Neuronal stem cell (in vitro differentiated cells): ENCODE measurements around the gene SLC25A1.

Source experiments
- DNase-seq: peaks from one replicate; pipeline ENCODE4 v3.0.0-alpha.2; 2013; ENCODE audit warnings: low spot score
- H2AFZ ChIP-seq: one replicate; pipeline ENCODE4 v1.6.1; 2013; ENCODE audit warnings: mild to moderate bottlenecking, low read length, inconsistent platforms
- H2AK5ac ChIP-seq: 2 replicates; pipeline ENCODE4 v1.6.1; 2013; ENCODE audit warnings: low read depth, mild to moderate bottlenecking, inconsistent platforms, low read length, moderate library complexity, mixed read lengths
- H2BK120ac ChIP-seq: 2 replicates; pipeline ENCODE4 v1.6.1; 2013; ENCODE audit warnings: low read depth, mild to moderate bottlenecking, inconsistent platforms, low read length, moderate library complexity, mixed read lengths
- H2BK12ac ChIP-seq: one replicate; pipeline ENCODE4 v1.6.1; 2013; ENCODE audit warnings: low read length, inconsistent platforms
- H2BK15ac ChIP-seq: 2 replicates; pipeline ENCODE4 v1.6.1; 2013; ENCODE audit warnings: mild to moderate bottlenecking, low read length, inconsistent platforms, mixed read lengths
- H2BK5ac ChIP-seq: one replicate; pipeline ENCODE4 v1.6.1; 2013; ENCODE audit warnings: inconsistent platforms, mild to moderate bottlenecking, low read length, moderate library complexity
- H3K14ac ChIP-seq: one replicate; pipeline ENCODE4 v1.6.1; 2013; ENCODE audit warnings: low read length, inconsistent platforms
- H3K18ac ChIP-seq: 2 replicates; pipeline ENCODE4 v1.6.1; 2013; ENCODE audit warnings: low read length, inconsistent platforms
- H3K23ac ChIP-seq: 2 replicates; pipeline ENCODE4 v1.6.1; 2013; ENCODE audit warnings: low read depth, mild to moderate bottlenecking, mixed read lengths, low read length, inconsistent platforms; ENCODE audit not compliant: poor library complexity
- H3K27ac ChIP-seq: replicated peaks from 3 replicates; pipeline ENCODE4 v1.5.1; 2013; ENCODE audit warnings: low read length, inconsistent platforms
- H3K27me3 ChIP-seq, 3 experiments: 2 replicates each; pipeline ENCODE4 v1.6.1; 2013; ENCODE audit warnings: low read length in 3 of 3, mild to moderate bottlenecking in 2 of 3, inconsistent platforms in 1 of 3, low read depth in 1 of 3, mixed read lengths in 1 of 3, moderate library complexity in 1 of 3; ENCODE audit not compliant: control insufficient read depth in 3 of 3, insufficient read depth in 3 of 3
- H3K36me3 ChIP-seq, 2 donors: replicated peaks in 1 of 2; 2 replicates each; pipeline ENCODE4 v1.6.1; 2013; ENCODE audit warnings: low read length in 2 of 2; ENCODE audit not compliant: control insufficient read depth in 2 of 2, insufficient read depth in 2 of 2
- H3K4ac ChIP-seq: 2 replicates; pipeline ENCODE4 v1.6.1; 2013; ENCODE audit warnings: inconsistent platforms, mild to moderate bottlenecking, low read length, moderate library complexity
- H3K4me1 ChIP-seq, 2 donors: 1 replicate in 1 of 2; 2 replicates in 1 of 2; pipeline ENCODE4 v1.6.1; 2013; ENCODE audit warnings: low read length in 2 of 2, low read depth in 1 of 2; ENCODE audit not compliant: control insufficient read depth in 2 of 2, insufficient read depth in 1 of 2
- H3K4me2 ChIP-seq: one replicate; pipeline ENCODE4 v1.6.1; 2013; ENCODE audit warnings: mild to moderate bottlenecking, low read length, inconsistent platforms; ENCODE audit not compliant: insufficient read depth, poor library complexity, severe bottlenecking
- H3K4me3 ChIP-seq, 2 donors: 2 replicates each; pipeline ENCODE4 v1.5.1; 2013; ENCODE audit warnings: low read length in 2 of 2, mild to moderate bottlenecking in 2 of 2, inconsistent platforms in 1 of 2, moderate library complexity in 1 of 2
- H3K79me1 ChIP-seq: one replicate; pipeline ENCODE4 v1.6.1; 2013; ENCODE audit warnings: low read depth, mild to moderate bottlenecking, inconsistent platforms, low read length, moderate library complexity
- H3K9ac ChIP-seq: one replicate; pipeline ENCODE4 v1.6.1; 2013; ENCODE audit warnings: mild to moderate bottlenecking, low read depth, low read length, inconsistent platforms; ENCODE audit not compliant: poor library complexity
- H3K9me3 ChIP-seq, 2 donors: replicated peaks in 1 of 2; 2 replicates each; pipeline versions ENCODE3 to v1.6.1; 2013; ENCODE audit warnings: low read length in 2 of 2, mild to moderate bottlenecking in 2 of 2, inconsistent platforms in 1 of 2, low read depth in 1 of 2, mixed read lengths in 1 of 2, moderate library complexity in 1 of 2; ENCODE audit not compliant: control insufficient read depth in 2 of 2, insufficient read depth in 1 of 2
- H4K8ac ChIP-seq: one replicate; pipeline ENCODE4 v1.6.1; 2013; ENCODE audit warnings: low read depth, mild to moderate bottlenecking, inconsistent platforms, low read length, moderate library complexity
- H4K91ac ChIP-seq: one replicate; pipeline ENCODE4 v1.6.1; 2013; ENCODE audit warnings: low read length, low read depth, mild to moderate bottlenecking, inconsistent platforms; ENCODE audit not compliant: poor library complexity
- WGBS, 2 donors: extraction: QIAGEN DNeasy Blood & Tissue Kit; methylation state at CpG; one replicate each; pipeline ENCODE4 v1.1.7; 2013; ENCODE audit warnings: missing lambda C conversion rate in 2 of 2, mixed read lengths in 1 of 2; ENCODE audit not compliant: insufficient read length in 2 of 2, insufficient replicate concordance in 1 of 2; ENCODE audit errors: extremely low coverage in 2 of 2; 5-methylcytosine and 5-hydroxymethylcytosine counted together

The SLC25A1 gene

DNA sequence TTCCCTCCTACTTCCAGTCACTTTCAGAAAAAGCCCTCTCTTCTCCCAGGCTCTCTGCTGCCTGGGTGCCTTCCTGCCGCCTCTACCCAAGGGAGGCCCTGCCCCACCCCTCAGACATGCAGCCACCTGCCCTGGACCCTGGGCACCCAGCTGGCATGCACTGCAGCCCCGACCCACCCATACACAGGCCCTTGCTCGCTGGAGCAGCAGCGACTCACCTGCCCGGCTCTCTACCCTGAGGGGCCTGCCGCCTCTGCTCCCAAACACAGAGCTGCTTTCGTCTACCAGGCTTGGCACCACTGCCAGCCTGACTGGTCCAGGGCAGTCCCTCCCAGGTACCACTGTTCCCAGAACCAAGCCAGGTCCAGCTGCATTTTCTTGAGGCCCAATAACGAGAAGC is 48.7 kb downstream of the SLC25A1 start:
- Histone ChIP-seq H2AK5ac (no peak overlapping the region), H4K91ac (no peak overlapping the region), H2BK5ac (no peak overlapping the region), H2BK12ac (no peak overlapping the region), H3K23ac (peak overlapping the region; percentile 60), H3K9ac (peak overlapping the region; percentile 12), H4K8ac (no peak overlapping the region), H3K4me2 (no peak overlapping the region), H3K27ac (no peak overlapping the region), H3K27me3 (peaks cover 0 to 3% (median 0%) of the 10 kb centered on the region in 3 experiments), H3K4me1 (no peaks in the 10 kb centered on the region), H3K4me3 (no peak overlapping the region), H3K18ac (no peak overlapping the region), H2BK15ac (no peak overlapping the region), H2AFZ (no peak overlapping the region), H3K4ac (no peak overlapping the region), H3K9me3 (no peaks in the 10 kb centered on the region), H3K79me1 (peaks cover 10% of the 10 kb centered on the region), H2BK120ac (no peak overlapping the region), H3K36me3 (peaks cover 26 to 37% of the 10 kb centered on the region in 2 donors), H3K14ac (no peak overlapping the region)
- DNase-seq, result no peak
- no CpG with 5 or more reads among the region's 8 CpGs for WGBS, 2 donors

DNA sequence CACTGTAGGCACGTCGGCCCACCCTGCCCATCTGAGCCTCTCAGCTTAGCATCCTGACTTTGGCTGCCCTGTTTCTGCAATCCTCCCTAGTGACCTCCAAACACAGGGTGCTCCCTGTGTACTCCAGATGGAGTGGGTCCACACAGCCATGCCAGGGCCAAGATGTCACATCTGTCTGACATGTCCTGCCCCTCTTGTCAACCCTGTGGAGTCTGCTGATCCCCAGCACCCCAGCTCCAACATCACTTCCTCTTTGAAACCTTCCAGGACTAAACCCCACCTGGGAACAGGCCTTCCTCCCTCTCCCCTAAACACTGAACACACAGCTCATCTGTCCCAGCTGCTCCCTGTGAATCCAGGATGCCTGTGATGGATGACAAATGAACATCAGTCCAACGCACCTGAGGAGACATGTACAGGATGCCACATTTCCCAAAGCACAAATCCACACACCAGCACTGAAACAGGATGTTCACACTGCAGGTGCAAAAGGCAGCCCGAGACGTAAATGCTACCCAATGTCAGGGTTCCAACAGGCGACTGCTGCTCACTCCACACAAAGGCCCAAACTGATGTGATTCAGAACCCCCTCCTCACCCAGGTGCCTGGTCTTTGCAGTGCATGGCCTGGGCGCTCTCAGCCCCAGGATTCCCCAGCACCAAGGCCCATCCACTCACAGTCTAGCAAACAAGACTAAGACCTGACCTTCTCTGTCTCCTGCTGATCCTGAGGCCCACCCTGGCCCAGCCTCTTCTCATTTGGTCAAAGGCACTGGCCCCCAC is 49.4 kb downstream of the SLC25A1 start:
- no peak for DNase-seq
- Histone ChIP-seq H3K79me1 (peaks cover 6% of the 10 kb centered on the region), H2AK5ac (no peak overlapping the region), H3K4me1 (no peaks in the 10 kb centered on the region), H3K27me3 (peaks cover 0 to 3% (median 0%) of the 10 kb centered on the region in 3 experiments), H4K91ac (no peak overlapping the region), H2BK5ac (no peak overlapping the region), H3K18ac (no peak overlapping the region), H2BK15ac (no peak overlapping the region), H3K4ac (no peak overlapping the region), H2AFZ (no peak overlapping the region), H4K8ac (no peak overlapping the region), H3K23ac (no peak overlapping the region), H3K4me3 (peak overlapping the region in 1 of 2 donors; percentile 6), H3K9ac (no peak overlapping the region), H3K27ac (no peak overlapping the region), H2BK120ac (no peak overlapping the region), H3K4me2 (no peak overlapping the region), H3K9me3 (no peaks in the 10 kb centered on the region), H3K14ac (no peak overlapping the region), H2BK12ac (no peak overlapping the region), H3K36me3 (peaks cover 18 to 30% of the 10 kb centered on the region in 2 donors)
- WGBS, 2 donors, result no CpG with 5 or more reads among the region's 7 CpGs

DNA sequence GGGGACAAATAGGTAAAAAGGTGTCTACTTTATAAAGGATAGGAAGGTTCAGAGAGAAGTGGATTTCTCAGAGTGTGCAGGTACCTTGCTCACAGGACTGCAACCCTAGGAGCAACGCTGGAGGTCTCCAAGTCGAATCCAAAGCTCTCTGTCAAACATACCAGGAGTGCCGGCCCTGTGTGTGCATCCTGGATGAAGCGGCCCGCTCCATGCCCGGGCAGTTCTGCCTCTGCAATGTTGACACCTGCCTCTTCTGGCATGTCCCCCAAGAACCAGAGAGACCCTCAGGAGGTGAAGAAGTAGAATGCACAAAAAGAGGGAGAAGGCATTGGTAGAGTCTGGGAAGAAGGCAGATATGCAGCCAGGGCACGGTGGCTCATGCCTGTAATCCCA is 50.5 kb downstream of the SLC25A1 start:
- Histone ChIP-seq H3K14ac (no peak overlapping the region), H3K27me3 (peaks cover 0 to 3% (median 0%) of the 10 kb centered on the region in 3 experiments), H3K27ac (no peak overlapping the region), H4K8ac (no peak overlapping the region), H3K18ac (no peak overlapping the region), H3K9ac (no peak overlapping the region), H2BK15ac (no peak overlapping the region), H2BK5ac (no peak overlapping the region), H2BK12ac (no peak overlapping the region), H3K23ac (peak overlapping the region; percentile 83), H2BK120ac (no peak overlapping the region), H3K4me1 (no peaks in the 10 kb centered on the region), H3K9me3 (no peaks in the 10 kb centered on the region), H2AFZ (no peak overlapping the region), H4K91ac (no peak overlapping the region), H3K4me3 (no peak overlapping the region), H3K79me1 (peaks cover 1% of the 10 kb centered on the region), H2AK5ac (no peak overlapping the region), H3K4me2 (no peak overlapping the region), H3K36me3 (peaks cover 7 to 18% of the 10 kb centered on the region in 2 donors), H3K4ac (no peak overlapping the region)
- DNase-seq, result no peak
- no CpG with 5 or more reads among the region's 7 CpGs for WGBS, 2 donors

DNA sequence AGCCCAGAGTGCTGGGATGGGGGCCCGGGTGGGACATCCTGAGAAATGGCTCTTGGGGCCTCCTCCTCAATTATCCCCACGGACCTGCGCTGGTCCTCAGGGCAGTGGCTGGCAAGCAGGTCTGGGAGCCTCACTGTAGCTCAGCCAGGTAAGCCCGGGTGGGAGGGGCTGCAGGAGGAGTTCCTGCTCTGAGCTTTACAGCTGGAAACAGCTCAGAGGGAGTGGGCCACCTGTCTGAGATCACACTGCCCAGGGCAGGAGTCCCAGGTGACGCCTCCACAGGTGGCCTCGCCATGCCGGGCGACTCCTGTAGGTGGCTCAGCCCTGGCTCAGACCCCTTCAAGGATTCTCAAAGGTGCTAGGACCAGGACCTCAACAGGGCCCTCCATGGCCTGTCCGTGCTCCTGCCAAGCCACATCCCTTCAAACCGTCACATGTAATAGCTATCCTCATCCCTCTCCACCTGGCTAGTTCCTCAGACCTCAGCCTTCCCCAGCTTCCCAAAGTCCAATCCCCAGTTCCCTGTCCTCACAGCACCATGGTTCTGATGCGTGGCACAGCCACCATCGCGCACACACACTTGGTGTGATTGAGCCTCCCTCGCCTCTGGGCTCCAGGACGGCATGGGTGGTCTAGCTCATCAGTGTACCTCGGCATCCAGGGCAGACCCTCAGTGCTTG is 51.1 kb downstream of the SLC25A1 start:
- Histone ChIP-seq H3K14ac (no peak overlapping the region), H2BK15ac (peak overlapping the region; percentile 39), H2BK5ac (peak overlapping the region; percentile 44), H3K9ac (no peak overlapping the region), H3K79me1 (peaks cover 1% of the 10 kb centered on the region), H4K8ac (no peak overlapping the region), H3K27me3 (peaks cover 0 to 3% (median 0%) of the 10 kb centered on the region in 3 experiments), H4K91ac (no peak overlapping the region), H3K27ac (no peak overlapping the region), H2BK12ac (no peak overlapping the region), H3K4me2 (no peak overlapping the region), H3K4me1 (peaks cover 0 to 1% of the 10 kb centered on the region in 2 donors), H2AFZ (no peak overlapping the region), H2AK5ac (peak overlapping the region; percentile 77), H3K9me3 (no peaks in the 10 kb centered on the region), H2BK120ac (no peak overlapping the region), H3K4me3 (no peak overlapping the region), H3K23ac (peak overlapping the region; percentile 83), H3K4ac (no peak overlapping the region), H3K18ac (no peak overlapping the region), H3K36me3 (peaks cover 4 to 13% of the 10 kb centered on the region in 2 donors)
- DNase-seq, result no peak
- no CpG with 5 or more reads among the region's 16 CpGs for WGBS, 2 donors
